ENCODE results near the gene HSPH1. TPM values are rescaled to one million over a fixed set of nuclear protein-coding genes. Genes with fewer than 3 reads are reported as not detected.
"Not testable (repeated sequence)": the region's sequence is repeated elsewhere in the genome, so short reads cannot be mapped to it uniquely, and the experiment has no call there.

Gene HSPH1
- total RNA-seq, 1 donor from 2014 or later, result 50.9 TPM

DNA sequence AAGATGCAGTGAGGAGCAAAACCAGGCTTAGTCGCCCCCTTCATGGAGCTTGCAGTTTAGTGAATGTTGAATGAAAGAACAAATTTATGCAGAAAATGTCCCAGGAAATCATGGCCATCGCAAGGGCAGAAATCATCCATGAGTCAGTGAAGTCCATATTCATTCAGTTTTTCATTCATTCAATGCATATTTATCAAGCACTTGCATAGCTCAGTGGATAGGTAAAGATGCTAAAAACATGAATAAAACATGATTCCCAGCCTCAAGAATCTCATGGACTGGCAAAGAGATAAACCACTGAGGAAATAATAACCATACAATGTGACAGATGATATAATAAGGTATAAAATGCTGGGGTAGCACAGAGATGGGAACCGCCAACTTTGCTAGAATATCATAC is 58.8 kb downstream of the HSPH1 start:
- no peak for DNase-seq (ENCODE audit: low read depth)
- TF ChIP-seq, protein P1, sequence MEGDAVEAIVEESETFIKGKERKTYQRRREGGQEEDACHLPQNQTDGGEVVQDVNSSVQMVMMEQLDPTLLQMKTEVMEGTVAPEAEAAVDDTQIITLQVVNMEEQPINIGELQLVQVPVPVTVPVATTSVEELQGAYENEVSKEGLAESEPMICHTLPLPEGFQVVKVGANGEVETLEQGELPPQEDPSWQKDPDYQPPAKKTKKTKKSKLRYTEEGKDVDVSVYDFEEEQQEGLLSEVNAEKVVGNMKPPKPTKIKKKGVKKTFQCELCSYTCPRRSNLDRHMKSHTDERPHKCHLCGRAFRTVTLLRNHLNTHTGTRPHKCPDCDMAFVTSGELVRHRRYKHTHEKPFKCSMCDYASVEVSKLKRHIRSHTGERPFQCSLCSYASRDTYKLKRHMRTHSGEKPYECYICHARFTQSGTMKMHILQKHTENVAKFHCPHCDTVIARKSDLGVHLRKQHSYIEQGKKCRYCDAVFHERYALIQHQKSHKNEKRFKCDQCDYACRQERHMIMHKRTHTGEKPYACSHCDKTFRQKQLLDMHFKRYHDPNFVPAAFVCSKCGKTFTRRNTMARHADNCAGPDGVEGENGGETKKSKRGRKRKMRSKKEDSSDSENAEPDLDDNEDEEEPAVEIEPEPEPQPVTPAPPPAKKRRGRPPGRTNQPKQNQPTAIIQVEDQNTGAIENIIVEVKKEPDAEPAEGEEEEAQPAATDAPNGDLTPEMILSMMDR (conservative IDR thresholded peaks at IDR 0.05; ENCODE audit: low read depth, low read length), result no peak
- H3K4me3 ChIP-seq (ENCODE audit: low read depth, low read length), result no peak overlapping the region

DNA sequence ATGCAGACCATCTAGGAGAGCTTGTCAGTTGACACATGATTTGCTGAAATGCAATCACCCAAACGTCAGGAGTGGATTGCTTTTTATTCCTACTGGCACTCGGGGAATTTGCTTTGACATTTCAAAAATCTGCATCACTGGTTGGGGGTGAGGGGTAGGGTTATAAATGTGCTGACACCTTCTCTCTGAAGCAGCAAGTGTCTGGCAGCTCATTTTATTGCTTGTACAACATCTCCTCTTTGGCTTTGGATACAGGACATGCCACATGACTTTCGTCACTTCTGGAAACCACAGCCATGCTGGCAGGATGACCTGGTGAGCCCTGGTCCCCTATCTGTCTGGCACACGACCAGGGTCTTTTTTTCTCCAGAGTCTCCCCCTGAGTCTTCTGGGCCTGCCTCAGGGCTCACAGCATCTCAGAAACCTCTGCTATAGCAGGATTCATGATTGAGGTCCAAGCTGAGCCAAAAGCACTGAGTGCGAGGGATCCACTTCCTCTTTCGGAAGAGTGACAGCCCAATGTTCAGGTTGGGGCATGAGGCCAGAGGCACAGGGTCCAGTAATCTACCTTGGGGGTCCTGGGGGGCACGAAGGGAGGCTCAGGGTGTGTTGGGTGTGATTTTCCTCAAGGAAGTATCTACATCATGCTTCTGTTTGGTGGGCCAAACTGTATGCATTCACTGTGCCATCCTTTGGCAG is 60.1 kb downstream of the HSPH1 start:
- no peak for DNase-seq (ENCODE audit: low read depth)
- TF ChIP-seq, protein P1 (conservative IDR thresholded peaks at IDR 0.05; ENCODE audit: low read depth, low read length), result no peak

DNA sequence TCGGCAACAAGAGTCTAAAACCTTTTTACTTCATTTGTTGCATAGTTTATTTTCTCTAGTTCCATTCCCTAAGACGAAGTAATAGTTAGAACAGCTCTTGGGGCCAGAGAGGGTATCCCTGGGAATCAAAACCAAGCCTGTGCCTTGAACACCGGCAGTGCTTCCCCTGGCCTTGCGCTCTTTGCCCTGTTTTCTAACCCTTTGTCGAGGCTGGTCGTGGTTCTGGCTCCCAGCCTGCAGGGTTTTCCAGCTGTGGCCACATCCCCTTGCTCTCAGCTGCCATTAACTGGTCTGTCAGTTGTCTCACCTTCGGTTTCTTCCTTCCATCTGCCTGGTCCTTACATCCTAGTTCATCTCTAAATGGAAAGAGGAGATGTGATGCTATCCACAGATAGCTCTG is 61.0 kb downstream of the HSPH1 start:
- no peak overlapping the region for H3K4me3 ChIP-seq (ENCODE audit: low read depth, low read length)
- no peak for DNase-seq (ENCODE audit: low read depth)
- TF ChIP-seq, protein P1 (conservative IDR thresholded peaks at IDR 0.05; ENCODE audit: low read depth, low read length), result no peak

More for the DNA sequence above, 60.1 kb downstream of the HSPH1 start:
- H3K4me3 ChIP-seq (ENCODE audit: low read depth, low read length), result no peak overlapping the region

DNA sequence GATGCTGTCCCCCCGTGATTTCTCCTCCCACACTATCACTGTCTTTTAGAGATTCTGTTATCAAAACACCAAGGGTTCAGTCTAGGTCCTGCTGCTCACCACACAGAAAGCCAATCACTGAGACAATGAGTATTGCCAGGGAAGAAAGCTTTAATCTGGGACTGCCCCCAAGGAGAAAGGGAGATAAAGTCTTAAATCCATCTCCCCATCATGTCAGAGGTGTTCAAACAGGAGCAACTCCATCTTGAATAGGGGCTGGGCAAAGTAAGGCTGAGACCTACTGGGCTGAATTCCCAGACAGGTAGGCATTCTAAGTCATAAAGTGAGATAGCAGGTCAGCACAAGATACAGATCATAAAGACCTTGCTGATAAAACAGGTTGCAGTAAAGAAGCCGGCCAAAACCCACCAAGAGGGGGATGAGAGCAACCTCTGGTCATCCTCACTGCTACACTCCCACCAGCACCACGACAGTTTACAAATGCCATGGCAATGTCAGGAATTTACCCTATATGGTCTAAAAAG is 63.7 kb downstream of the HSPH1 start:
- H3K4me3 ChIP-seq (ENCODE audit: low read depth, low read length); DNase-seq (ENCODE audit: low read depth): not testable (repeated sequence)

DNA sequence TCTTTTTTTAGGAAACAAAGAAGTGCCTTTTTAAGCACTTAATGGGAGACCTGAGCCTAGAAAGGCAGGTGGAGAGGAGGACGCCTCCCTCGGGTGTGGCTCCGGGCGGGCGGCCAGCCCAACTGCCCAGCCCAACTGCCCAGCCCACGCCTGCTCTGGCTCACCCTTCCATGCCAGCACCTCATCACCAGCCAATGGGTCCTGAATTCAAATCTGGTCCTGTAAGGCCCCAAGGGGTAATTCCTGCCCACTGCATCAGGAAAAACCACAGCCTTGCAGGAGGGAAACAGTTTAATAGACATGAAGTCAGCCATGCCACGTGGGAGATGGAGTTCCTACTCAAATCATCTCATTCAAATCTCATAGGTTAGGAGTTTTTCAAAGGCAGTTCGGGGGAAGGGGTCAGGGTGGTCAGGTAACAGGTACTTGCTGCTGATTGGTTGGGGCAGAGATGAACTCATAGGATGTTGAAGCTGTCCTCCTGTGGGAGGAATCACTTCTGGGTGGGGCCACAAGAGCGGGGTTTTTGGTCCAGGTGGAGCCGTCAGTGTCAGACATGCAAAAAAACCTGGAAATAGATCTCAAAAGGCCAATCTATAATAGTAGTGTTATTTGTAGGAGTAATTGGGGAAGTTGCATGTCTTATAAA is 64.9 kb downstream of the HSPH1 start:
- H3K4me3 ChIP-seq (ENCODE audit: low read depth, low read length), result no peak overlapping the region
- no peak for DNase-seq (ENCODE audit: low read depth)
- TF ChIP-seq, protein P1 (conservative IDR thresholded peaks at IDR 0.05; ENCODE audit: low read depth, low read length), result no peak

DNA sequence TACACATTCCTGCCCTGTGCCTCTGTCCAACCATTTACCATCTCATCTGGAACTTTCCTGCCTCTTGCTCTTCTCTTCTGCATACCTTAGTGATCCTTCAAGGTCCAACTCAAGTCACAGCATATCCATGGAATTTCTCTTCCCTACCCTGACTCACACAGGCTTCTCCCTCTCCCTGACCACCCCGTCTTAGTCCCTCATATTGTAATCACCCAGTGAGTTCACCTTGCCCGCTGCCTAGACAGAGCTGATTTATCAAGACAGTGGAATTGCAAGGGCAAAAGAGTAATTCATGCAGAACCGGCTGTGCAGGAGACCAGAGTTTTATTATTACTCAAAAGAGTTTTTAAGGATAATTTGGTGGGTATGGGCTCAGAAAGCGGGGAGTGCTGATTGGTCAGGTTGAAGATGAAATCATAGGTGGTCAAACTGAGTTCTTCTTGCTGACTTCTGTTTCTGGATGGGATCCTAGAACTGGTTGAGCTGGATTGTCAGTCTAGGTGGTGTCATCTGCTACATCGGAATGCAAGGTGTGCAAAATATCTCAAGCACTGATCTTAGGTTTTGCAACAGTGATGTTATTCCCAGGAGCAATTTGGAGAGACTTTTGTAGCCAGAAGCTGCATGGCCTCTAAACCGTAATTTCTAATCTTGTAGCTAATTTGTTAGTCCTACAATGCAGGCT is 67.2 kb downstream of the HSPH1 start:
- H3K4me3 ChIP-seq (ENCODE audit: low read depth, low read length), result no peak overlapping the region
- TF ChIP-seq, protein P1 (conservative IDR thresholded peaks at IDR 0.05; ENCODE audit: low read depth, low read length), result no peak
- no peak for DNase-seq (ENCODE audit: low read depth)

DNA sequence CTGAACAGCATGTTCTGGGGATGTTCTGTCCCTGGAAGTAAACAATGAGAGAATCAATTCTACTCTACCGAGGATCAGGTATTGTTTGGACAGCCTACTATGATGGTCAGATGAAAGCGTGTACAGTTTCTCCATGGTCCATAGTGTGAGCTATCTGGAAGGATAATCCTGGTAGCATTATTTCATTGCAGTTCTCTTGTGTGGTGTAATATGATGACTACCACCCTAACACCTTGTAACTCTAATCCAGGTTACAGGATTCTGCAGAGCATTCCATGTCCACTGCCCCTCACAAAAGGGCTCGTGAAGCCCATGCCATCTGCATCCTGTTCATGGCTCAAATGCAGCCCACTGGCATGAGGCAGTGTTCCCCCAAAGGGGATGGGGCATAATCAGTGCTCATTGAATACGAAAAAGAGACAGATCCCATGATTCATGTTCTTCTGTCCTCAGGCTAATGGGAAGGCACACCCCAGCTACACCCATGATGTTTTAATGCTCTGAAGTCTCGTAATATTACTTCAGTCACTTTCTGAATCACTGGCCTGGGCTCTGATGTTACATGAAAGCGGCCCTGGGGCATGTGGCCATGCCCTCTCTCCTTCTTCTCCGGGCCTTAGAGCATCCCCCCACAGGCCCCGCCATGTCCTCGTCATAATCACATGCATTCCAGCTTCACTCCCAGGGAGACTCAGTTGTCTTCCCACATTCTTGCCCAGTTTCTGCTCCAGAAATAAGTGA is 68.4 kb downstream of the HSPH1 start:
- TF ChIP-seq, protein P1 (conservative IDR thresholded peaks at IDR 0.05; ENCODE audit: low read depth, low read length), result no peak
- H3K4me3 ChIP-seq (ENCODE audit: low read depth, low read length), result no peak overlapping the region
- DNase-seq (ENCODE audit: low read depth), result no peak

Data from epithelial cell of proximal tubule (primary cell).